PC-9 (cell line): ENCODE measurements around the gene PYGB.
"Not testable (repeated sequence)": the region's sequence is repeated elsewhere in the genome, so short reads cannot be mapped to it uniquely, and the experiment has no call there.

Experiments used
- EZH2 ChIP-seq: fragments of 200-600 bp; sonication (generic); IDR thresholded peaks from 2 replicates; pipeline ENCODE4 v1.8.0; 2017; ENCODE audit warnings: antibody characterized with exemption, low read depth
- TF ChIP-seq, protein P1 (sequence below): fragments of 200-600 bp; sonication (generic); conservative IDR thresholded peaks from 2 replicates; pipeline ENCODE4 v1.6.1; 2017; ENCODE audit warnings: mixed run types, antibody characterized with exemption, mild to moderate bottlenecking, moderate library complexity

- TF ChIP-seq, protein P1, sequence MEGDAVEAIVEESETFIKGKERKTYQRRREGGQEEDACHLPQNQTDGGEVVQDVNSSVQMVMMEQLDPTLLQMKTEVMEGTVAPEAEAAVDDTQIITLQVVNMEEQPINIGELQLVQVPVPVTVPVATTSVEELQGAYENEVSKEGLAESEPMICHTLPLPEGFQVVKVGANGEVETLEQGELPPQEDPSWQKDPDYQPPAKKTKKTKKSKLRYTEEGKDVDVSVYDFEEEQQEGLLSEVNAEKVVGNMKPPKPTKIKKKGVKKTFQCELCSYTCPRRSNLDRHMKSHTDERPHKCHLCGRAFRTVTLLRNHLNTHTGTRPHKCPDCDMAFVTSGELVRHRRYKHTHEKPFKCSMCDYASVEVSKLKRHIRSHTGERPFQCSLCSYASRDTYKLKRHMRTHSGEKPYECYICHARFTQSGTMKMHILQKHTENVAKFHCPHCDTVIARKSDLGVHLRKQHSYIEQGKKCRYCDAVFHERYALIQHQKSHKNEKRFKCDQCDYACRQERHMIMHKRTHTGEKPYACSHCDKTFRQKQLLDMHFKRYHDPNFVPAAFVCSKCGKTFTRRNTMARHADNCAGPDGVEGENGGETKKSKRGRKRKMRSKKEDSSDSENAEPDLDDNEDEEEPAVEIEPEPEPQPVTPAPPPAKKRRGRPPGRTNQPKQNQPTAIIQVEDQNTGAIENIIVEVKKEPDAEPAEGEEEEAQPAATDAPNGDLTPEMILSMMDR = not testable (repeated sequence)
- not testable (repeated sequence) for TF ChIP-seq EZH2
Measured at GRCh38 chr20:25312716-25313115, 64.8 kb downstream of the PYGB start.
